Fibroblast of peridontal ligament (primary cell): Measurements from ENCODE around the gene NTN3.
A peak's percentile ranks its signal among the peaks of the same experiment; 100 is the strongest.

ENCODE experiments used
- DNase-seq: peaks from one replicate; pipeline ENCODE4 v3.0.0-alpha.2; 2010; ENCODE audit errors: extremely low read depth

Gene NTN3

DNA sequence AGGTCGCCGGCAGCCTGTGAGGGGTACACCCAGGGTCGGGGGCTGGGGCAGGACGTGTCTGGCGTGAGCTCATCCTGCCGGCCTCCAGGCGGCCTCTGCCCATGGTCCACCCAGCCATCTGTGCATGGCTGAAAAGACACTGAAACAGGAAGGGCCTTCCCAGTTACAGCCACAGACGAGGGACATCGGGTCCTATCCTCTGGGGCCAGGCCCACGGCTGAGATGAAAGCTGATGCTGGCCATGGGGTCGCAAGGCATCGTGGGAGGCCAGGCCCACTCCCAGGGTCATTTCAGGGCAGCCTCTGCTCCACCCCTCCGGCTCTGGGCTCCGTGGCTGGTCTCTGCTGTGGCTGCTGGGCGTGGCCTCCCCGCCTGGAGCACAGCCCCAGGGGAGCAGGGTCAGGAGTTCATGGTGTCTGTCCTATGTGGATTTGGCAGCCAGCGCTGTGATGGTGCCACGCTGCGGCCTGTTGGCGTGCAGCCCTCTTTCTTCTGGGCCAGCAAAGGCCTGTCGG lies 26.1 kb downstream of the NTN3 start:
- no peak for DNase-seq

- no peak for DNase-seq
Observed at GRCh38 chr16:2497695-2498484, 26.8 kb downstream of the NTN3 start.

- no peak for DNase-seq
Observed at GRCh38 chr16:2498531-2499253, 27.6 kb downstream of the NTN3 start.

GRCh38 chr16:2499454-2499853 lies 28.4 kb downstream of the NTN3 start:
- no peak for DNase-seq

- DNase-seq = no peak
Observed at GRCh38 chr16:2499890-2500429, 28.9 kb downstream of the NTN3 start.

GRCh38 chr16:2500430-2500917 lies 29.4 kb downstream of the NTN3 start:
- no peak for DNase-seq

DNA sequence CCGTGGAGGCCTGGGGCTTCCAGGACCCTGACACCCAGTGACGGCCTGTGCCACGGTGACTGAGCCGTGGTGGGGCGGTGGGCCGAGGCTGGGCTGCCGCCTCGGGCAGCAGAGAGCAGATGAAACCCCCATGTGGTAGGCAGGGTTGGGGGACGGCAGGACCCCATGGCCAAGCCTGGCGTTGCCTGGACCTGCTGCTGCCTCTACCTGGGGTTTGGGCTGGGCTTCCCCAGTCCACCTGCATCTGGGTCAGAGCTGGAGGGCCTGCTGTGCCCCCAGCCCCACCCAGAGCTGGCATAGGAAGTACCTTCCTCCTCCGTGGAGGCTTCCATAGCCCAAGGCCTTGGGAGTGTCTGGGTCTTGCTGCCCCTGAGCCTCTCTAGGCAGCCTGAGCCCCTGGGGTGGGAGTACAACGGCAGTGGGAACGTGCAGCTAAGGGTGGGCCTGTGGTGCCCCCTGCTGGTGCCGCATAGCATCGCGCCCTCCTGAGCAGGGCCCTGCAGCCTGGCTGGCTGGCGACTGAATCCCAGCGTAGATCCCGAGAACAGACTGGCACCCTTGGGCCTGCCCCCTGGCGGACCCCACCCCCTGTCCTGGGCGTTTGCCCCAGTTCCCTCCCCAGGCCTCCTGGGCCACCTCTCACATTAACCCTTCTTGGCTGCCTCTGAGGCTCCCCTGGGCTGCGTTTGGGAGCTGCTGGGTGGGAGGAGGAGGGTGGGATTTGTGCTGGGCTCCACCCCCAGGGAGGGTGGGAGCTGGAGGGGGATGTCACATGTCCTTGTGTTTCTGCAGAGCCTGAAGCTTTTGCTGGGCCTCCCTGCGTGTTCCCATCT lies 30.0 kb downstream of the NTN3 start:
- DNase-seq = peak; percentile 73

DNA sequence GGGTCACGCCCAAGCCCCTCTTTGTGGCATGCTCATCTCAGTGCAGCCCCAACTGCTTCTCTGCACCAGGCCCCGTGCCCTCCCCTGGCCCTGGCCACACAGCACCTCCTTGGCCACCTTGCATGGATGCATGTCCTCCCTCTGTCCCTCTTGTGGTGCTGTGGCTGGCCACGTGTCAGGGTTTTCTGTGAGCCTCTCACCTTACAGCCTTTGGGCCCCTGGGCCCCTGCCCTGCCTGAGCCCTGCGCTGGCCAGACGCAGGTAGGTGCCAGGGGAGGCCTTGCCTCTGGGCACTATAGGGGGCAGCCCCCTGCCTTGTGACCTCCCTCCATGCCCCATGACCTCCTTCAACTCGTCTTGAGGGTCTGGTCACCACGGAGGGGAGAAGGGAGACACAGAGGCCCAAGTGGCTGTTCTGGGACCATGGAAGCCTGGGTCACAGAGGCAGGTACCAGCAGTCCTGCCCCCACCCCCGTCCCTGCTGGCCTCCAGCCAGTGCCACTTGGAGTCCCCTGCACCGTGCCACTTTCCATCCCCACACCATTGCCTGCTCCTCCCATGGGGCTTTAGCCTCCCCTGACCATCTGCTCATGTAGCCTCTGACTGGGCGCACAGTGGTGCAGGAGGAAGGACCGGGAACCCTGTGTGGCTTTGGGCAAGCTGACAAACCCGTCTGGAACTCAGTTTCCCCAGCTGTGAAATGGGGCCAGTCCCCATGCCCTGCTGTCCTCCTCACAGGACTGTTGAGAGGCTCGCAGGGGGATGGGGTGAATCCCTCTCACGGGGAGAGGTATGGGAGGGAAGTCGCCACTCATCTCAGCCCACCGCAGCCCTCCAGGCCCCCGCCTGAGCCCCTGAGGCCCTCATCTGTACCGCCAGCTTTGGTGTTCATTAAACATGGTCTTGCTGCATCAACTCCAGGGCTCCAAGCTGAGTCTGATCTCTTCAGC lies 31.1 kb downstream of the NTN3 start:
- DNase-seq = no peak

DNA sequence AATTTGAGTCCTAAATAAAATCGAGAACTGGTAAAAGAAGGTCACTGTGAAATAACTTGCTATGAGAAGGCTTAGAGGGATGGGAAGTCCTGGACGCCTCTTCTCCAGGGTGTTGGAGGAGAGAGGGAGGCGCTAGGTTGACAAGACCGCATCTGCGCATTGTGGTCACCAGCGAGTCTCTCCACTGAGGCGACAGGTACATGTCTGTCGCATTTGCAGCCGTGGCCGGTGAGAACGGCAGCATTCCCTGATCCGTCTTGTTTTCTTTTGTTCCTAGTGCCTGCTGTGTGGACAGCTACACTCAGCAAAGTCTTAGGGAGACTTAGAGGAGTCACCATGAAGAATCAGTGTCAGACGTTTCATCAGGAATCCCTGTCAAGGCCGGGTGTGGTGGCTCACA lies 34.6 kb downstream of the NTN3 start:
- DNase-seq = no peak

- no peak for DNase-seq
Observed at GRCh38 chr16:2507052-2507659, 36.1 kb downstream of the NTN3 start.

DNA sequence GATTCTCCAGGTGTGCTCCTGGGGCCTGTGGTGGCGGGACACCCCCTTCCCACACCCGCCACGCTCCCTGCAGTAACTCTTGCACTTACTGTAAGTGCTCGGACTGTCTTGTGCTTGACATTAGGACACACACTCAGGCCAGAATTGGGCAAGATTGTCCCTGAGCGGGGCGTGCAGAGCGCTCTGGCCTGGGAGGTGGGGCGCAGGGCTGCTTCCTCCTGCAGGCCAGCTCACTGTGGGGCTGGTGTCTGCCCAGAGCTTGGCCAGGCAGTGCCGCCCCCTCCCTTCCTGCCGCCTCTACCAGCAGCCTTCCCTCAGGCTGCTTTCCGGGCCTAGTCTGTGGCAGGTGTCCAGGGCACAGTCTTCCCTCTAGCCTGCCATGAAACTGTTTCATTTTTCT lies 36.6 kb downstream of the NTN3 start:
- no peak for DNase-seq

DNA sequence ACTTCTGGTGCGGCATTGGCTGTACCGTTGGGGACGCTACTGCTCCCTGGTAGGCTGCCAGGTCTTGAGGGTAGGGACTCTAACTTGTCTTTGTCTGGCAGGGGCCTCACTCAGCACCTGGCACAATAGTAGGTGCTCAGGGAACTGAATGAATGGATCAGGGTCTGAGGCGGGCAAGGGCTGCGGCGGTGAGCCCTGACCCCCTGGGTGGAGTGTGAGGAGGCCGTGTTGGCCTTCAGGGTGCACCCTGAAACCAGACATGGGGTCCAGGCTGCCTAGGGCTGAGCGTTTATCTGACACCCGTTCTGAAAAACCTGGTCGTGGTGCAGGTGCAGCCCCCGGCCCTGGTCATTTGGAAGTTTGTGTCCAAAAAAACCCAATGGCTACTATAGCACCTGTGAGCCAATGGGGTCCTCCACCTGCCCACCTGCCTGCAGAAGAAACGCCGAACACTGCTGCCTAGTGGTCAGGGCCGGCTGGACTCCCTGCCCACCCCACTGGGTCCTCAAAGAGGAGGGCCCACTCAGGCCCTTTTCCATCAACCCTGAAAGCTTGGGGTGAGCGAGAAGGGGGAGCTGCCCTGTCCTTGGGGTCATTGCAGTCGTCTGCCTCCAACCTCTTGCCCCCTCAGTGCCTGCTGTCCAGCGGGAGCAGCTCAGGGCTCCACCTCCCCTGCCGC lies 37.8 kb downstream of the NTN3 start:
- DNase-seq = no peak

DNA sequence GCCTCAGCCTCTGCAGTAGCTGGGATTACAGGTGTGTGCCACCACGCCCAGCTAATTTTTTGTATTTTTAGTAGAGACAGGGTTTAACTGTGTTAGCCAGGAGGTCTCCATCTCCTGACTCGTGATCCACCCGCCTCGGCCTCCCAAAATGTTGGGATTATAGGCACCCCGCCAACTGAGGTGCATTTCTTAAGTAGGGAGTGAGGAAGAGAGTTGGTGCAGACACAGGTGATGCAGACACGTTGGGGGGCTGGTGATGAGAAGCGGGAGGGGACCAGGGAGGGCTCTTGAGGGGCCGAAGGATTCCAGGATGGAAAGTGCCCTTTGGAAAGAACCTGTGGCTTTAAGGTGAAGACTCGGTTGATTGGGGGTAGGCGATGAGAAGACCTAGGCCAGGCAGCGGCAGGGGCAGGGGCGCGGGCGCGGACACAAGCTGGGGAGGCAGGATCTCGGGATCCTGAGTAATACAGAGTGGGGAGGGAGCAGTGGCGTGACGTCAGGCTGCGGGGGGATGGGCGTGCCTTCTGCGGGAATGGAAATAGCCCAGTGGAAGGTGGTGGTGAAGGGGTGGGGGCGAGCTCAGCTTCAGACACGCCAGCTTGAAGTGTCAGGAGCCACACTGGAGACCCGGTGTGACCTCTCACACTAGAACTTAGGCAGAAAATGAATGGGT lies 40.2 kb downstream of the NTN3 start:
- DNase-seq = peak; percentile 62

DNA sequence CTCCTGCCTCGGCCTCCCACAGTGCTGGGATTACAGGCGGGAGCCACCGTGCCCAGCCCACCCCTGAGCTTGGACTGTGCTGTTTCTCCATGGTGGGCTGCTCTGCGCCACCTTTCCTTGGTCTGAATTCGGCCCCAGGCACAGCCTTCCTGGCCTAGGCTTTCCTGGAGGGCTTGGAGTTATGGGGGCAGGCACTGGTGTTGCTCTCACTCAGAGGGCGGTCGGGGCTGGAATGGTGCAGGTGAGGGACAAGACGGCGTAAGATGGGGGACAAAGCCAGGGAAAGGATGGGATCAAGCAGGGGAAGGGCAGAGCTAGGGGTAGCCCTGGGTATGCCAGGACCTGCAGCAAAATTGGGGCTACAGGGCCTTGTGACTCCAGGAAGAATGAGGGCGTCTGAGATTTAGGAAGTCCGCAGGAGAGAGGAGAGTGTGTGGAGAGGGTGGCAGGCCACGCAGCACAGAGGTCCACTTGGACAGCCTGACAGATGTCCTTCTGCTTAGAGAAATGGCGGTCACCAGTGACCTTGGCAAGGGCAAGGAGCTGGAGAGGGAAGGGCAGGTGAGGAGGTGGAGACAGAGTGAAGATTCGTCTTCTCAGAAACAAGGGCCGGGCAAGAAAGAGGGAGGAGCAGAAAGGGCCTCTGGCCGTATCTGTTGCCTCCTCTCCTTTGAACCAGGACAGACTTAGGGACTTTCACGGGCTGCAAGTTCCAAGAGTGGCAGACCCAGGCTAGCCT lies 41.1 kb downstream of the NTN3 start:
- DNase-seq = no peak

DNA sequence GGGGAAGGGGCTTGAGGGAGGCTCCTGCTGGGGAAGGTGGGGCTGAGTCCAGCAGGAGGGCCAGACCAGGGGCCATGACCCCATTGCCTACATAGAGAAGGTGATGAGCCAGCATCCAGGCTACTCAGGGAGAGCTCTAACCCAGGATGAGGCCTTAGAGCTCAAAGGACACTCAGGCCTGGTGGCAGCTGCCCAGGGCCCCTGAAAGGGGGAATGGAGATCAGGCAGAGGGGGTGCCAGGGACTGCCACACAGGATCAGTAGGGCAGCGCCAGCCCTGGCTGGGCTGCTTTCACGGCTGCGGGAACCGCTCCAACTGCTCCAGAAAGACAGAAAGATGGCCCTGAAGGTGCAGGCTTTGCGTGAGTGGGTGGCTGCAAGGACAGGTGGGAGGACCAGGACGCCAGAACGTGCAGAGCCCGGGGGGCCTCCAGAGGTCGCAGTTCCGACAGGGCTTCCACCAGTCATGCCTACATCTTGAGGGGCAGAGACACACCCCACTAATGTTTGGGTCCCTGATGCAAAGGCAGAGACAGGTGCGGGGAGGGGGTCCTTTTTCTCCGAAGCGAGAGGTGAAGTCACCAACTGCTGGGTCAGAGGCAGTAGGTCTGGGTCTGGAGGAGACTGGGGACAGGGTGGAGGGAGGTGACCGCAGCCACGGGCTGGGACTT lies 41.8 kb downstream of the NTN3 start:
- DNase-seq = no peak

DNA sequence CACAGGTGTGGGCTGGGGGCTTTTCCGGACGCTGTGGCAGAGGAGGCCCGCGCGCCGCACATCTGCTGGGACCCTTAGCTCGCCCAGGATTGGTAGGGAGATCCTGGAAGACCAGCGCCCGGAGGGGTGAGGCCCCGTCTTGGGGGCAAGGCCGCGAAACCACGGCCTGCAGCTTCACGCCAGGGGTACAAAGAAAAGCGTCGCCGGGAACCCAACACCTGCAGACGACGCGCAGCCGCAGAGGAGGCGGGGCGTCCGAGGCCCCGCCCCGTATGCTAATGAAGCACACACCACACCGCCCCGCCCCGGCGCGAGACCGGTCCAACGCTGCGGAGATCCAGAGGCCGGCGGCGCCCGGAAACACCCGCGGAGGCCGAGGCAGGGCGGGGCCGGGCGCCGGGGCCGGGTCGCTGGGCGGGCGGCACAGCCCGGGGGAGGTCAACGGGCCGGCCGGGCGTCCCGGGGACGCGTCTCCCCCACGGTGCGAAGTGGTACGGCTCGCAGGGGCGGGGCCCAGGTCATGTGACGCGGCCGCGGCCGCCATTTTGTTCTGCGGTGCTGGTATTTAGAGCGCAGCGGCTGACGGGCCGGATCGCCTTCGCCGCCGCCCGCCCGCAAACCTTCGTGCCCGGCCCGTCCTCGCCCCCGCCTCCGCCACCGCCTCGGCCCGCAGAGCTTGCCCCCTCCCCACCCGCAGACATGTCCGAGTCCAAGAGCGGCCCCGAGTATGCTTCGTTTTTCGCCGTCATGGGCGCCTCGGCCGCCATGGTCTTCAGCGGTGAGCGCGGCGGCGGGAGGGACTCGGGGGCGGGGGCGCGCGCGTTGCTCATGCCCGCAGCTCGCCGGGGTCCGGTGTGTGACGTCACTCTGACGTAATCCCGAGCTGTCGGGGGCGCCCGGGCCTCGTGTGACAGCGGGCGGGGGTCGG lies 42.6 kb downstream of the NTN3 start, which contains the start of gene ATP6V0C:
ATP6V0C (plus strand) TSS at position 548 of the 928 bp plus-strand sequence; CDS start at position 700, 152 bp downstream.
- DNase-seq = peak; percentile 74
